HG03432 (cell line): ENCODE results near the gene KRT83.

Experiments used
- ATAC-seq: cut with Tn5 transposase; IDR thresholded peaks from one replicate; pipeline ENCODE4 v1.9.1; 2021; ENCODE audit warnings: mild to moderate bottlenecking, moderate library complexity; ENCODE audit not compliant: unreplicated experiment

The KRT83 gene

GRCh38 chr12:52320784-52321400, at the start of gene KRT83:
KRT83 (minus strand) TSS chr12:52321398; CDS start chr12:52321335, 63 bp downstream.
- ATAC-seq: no peak

GRCh38 chr12:52369809-52370208, 48.6 kb upstream of the KRT83 start:
- ATAC-seq: no peak

DNA sequence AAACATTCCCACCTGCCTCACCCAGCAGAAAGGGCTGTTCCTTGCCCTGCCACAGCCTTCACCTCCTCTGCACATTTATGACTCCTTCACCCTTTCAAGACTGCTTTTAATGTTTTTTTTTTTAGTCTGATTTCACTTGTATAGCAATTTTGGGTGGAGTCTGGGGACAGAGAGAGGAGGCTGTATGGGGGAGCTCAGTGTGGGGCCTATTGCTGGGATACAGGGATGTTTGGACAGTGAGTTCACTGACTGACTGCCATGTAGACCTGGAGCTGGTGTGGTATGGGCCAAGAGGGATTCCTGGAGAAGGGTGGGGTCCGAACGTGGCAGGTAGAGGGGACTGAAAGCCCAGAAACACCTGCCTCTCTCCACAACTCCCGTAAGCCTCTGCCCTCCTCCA, 48.0 kb upstream of the KRT83 start:
- no peak for ATAC-seq

DNA sequence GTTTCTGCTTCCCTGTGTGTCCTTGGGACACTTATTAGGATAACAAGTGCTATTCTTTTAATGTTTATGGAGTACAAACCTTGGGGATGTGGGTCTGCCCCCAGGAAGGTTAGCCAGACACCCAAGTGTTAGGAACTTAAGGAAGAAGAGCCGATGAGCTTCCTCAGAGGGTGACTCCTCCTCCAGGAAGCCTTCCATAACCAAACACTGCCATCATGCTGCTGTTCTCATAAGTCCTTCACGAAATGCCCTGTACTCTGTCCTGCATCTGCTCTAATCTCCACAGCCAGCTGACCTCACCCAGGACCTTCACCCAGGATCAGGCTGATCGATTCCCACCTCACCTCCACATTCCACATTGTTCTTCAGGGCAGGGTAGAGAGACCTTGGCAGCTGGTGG, 47.3 kb upstream of the KRT83 start:
- ATAC-seq: no peak

- no peak for ATAC-seq
Measured at GRCh38 chr12:52367876-52368275, 46.7 kb upstream of the KRT83 start.

GRCh38 chr12:52366738-52367485, 45.7 kb upstream of the KRT83 start, which contains the start of gene KRT85:
KRT85 (minus strand) TSS chr12:52367481; CDS start chr12:52367405, 76 bp downstream.
- no peak for ATAC-seq

- ATAC-seq: no peak
Measured at GRCh38 chr12:52364901-52365489, 43.8 kb upstream of the KRT83 start.

DNA sequence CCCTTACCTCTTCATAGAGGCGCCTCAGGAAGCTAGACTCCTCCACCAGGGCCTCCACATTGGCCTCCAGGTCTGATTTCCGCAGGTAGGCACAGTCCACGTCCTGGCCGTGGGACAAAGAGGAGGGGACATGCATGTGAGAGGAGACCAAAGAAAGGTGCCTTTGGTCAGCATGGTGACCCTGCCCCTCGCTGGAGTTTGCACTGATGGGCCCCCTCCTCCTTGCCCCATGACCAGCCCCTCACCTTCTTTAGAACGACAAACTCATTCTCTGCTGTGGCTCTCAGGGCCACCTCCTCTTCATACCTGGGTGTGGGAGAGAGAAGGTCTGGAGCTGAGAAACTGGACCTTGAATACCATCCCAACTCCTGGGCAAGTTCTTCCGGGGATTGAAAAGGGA, 42.9 kb upstream of the KRT83 start:
- no peak for ATAC-seq

DNA sequence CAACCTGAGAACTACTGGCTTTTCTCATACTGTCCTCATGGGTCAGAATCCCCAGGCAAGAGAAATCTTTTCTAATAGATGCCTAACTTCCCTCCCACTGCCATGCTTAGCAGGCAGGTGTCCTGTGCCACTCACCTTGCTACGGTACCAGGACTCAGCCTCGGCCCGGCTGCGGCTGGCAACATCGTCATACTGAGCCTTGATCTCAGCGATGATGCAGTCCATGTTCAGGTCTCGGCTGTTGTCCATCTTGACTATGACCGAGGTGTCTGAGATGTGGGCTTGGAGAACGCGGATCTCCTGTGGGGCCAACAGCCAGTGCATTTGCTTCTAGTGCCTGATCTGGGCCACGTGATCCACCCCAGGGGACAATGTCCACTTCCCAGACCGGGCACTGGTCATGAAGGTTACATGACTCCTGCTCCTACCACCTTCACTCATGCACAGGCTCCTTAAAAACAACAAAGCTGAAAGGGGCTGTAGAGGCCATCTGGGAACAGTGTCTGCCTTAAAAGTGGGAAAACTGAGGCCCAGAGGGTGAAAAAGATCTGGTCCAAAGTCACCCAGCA, 42.0 kb upstream of the KRT83 start:
- no peak for ATAC-seq

DNA sequence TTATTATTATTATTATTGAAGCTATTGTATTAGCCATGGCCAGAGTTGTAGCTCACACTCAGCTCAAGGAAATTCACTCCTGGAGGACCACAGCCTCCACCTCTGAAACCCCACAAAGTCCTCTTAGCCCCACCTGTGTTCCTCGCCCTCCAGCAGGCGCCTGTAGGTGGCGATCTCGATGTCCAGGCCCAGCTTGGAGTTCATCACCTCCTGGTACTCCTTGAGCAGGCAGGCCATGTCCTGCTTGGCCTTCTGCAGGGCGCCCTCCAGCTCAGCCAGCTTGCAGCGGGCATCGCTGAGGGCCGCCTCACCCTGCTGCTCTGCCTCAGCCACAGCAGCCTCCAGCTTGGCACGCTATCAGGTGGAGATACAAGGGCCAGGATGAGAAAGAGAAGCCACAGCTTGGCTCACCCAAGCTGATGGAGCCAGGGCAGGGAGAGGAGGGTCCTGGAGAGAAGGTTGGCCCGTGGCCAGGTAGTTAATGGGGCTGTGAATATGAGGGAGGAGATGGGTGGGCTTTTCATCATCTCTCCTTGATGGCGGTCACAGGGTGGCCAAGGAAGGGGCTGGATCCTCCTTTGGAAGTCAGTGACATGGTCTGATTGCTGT, 41.0 kb upstream of the KRT83 start:
- no peak for ATAC-seq

DNA sequence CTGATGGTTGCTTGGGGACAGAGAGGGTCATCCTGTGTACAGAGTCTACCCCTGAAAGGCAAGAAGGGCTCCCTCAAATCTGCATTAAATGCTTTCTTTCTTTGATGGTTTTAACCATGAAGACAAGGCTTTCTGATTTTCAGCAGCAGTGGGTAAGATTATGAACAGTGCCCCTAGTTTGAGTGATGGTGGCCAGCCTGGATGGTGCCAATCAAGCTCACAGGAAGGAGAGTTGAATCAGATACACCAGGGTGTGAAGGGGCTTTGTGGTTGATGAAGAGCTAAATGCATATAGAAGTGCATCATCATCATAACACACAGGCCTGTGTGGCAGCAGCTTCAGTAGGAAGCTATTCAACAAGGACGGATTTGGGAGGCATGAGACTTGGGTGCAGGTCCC, 40.4 kb upstream of the KRT83 start:
- ATAC-seq: no peak

DNA sequence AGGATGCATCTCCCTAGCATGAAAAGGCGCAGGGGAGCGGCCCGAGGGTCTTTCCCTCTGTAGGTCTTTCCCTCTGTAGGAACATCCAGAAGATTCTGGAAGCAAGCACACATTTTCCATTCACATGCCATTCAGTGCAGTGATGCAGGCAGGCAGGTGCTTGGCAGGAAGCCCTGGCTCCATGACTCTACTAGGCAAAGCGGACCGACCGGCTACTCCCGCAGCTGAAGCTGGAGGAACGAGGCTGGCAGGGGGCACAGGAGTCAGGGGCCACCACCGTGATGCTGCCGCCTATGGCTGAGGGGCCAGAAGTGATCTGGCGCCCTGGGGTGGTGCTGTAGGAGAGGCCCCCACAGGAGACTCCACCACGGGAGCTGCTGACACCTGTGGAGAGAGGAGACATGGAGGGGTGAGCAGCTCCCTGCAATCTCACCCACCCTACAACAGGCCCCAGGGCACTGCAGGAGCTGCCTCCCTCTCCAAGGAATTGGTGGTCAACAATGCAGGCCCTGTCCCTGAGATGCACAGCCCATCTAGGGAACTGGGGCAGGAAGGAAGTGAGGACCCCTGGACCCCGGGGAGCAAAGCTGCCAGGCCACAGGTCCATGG, 39.6 kb upstream of the KRT83 start:
- no peak for ATAC-seq

GRCh38 chr12:52360106-52360662, 39.0 kb upstream of the KRT83 start:
- no peak for ATAC-seq

GRCh38 chr12:52359621-52360061, 38.4 kb upstream of the KRT83 start:
- ATAC-seq: no peak

GRCh38 chr12:52358575-52359350, 37.6 kb upstream of the KRT83 start:
- peak; percentile 95 for ATAC-seq

GRCh38 chr12:52356762-52357580, 35.8 kb upstream of the KRT83 start:
- ATAC-seq: no peak

DNA sequence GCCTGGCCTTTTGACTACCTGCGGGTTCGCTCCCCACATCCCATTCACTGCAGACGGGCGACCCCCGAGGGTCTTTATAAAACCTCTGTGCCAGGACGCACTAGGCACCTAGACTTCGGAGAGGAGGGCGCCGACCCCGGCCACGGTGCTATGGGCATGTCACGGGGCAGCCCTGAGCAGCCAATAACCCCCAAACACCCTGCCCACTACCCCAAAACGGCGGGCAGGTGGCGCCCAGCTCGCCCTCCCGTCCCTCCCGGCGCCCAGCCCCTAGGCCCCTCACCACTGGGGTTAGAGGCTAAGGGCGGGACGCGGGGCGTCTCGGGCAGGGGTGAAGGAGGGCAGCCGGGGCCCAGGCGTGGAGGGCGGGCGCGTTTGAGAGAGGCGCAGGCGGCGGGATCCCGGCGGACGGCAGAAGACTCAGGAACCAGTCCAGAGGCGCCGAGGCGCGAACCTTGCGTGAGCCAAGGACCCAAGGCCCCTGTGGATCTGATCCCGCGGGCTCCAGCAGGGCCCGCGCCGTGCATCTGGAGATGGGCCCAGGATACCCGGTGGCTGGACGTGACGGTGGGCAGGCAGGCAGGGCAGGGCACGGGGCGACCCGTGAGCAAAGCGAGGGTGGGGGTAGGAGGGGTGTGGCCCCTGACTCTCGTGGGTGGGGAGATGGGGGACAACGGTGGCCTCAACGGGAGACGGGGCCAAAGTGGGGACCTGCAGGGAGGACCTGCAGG, 35.0 kb upstream of the KRT83 start:
- no peak for ATAC-seq

DNA sequence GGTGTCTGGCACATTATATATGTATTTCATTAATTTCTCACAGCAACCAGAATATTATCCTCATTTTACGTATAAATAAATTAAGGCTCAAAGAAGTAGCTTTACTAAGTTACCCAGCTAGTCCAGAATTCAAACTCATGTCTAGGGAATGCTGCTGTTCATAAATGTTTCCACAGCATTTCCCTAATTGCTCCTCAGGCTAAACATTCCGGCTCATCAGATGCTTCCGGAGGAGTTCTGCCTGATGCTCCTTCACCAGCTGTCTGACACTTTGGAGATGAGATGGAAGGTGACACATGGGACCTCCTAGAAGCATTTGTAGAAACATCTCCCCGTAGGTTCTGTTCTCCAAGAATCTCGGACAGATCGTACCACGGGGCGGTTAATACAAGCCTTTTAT, 34.0 kb upstream of the KRT83 start:
- ATAC-seq: no peak
